SK-N-MC (cell line): ENCODE results near the gene TRMT61B.

Experiments used
- EZH2 ChIP-seq: fragments of 200-600 bp; sonication (generic); IDR thresholded peaks from one replicate; pipeline ENCODE4 v1.6.1; 2017; ENCODE audit warnings: antibody characterized with exemption
- FOXP2 ChIP-seq: optimal IDR thresholded peaks from 2 replicates; pipeline ENCODE3; 2011; ENCODE audit warnings: mild to moderate bottlenecking, moderate library complexity; ENCODE audit not compliant: insufficient read depth; ENCODE audit errors: extremely low read length, control extremely low read depth
- POLR2AphosphoS5 ChIP-seq: IDR thresholded peaks from 2 replicates; pipeline ENCODE4 v1.6.1; 2012; ENCODE audit warnings: mild to moderate bottlenecking, low read depth, low read length, borderline replicate concordance

- TF ChIP-seq EZH2, result no peak
- no peak for TF ChIP-seq POLR2AphosphoS5
- TF ChIP-seq FOXP2, result no peak
Measured at GRCh38 chr2:28855193-28855592, 14.9 kb downstream of the TRMT61B start.
